ENCODE measurements around the gene FMOD.

DNA sequence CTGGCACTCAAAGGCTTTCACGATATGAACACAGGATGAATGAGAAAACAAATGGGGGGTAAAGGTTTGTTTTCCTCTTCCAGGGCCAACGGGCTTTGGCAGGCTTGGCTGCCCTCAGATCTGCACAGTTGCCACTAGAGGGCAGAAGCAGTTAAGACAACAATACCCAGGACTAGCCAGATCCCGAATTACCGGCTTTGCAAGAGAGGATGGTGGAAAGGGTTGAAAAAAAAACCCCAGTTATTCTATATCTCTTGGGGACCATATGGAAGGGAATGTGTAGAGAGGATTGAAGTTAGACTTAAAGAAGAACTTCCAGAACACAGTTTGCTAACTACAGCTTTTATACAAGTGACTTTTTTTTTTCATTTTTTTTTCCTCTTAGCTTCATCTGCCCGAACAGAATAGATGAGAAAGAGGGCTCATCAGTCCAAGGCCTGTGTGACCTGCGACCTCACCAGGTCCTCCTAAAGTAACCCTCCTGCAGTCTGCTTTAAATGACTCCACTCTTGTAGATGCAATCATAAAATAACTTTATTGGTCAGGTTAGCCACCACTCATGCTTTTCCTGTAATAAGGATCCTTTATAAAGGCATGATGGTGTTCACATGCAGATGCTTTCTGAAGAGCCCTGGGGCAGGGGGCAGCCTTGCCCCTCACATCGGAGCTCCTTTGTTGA lies 10.7 kb downstream of the FMOD start:
- TF ChIP-seq, protein P1, sequence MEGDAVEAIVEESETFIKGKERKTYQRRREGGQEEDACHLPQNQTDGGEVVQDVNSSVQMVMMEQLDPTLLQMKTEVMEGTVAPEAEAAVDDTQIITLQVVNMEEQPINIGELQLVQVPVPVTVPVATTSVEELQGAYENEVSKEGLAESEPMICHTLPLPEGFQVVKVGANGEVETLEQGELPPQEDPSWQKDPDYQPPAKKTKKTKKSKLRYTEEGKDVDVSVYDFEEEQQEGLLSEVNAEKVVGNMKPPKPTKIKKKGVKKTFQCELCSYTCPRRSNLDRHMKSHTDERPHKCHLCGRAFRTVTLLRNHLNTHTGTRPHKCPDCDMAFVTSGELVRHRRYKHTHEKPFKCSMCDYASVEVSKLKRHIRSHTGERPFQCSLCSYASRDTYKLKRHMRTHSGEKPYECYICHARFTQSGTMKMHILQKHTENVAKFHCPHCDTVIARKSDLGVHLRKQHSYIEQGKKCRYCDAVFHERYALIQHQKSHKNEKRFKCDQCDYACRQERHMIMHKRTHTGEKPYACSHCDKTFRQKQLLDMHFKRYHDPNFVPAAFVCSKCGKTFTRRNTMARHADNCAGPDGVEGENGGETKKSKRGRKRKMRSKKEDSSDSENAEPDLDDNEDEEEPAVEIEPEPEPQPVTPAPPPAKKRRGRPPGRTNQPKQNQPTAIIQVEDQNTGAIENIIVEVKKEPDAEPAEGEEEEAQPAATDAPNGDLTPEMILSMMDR (conservative IDR thresholded peaks at IDR 0.05 in 1 of 2, IDR thresholded peaks at IDR 0.05 in 1 of 2; ENCODE audit: low read depth in 1 of 2, low read length in 2 of 2) = peak; percentile 87 to 88
- peak; percentile 35 for TF ChIP-seq EZH2 (IDR thresholded peaks at IDR 0.05; ENCODE audit: low read length, missing control alignments)
